Measurements from ENCODE around the gene C4BPA. TPM values are rescaled to one million over a fixed set of nuclear protein-coding genes. Genes with fewer than 3 reads are reported as not detected.

C4BPA gene
- total and polyA plus RNA-seq, 2 of the 4 experiments (the other 2 are of a cell fraction): not detected

GRCh38 chr1:207064561-207064960, 39.5 kb upstream of the C4BPA start:
- intact Hi-C loops (cut with micrococcal nuclease): no loop called here
- Histone ChIP-seq H3K56ac (ENCODE audit: extremely low read depth, insufficient read depth, low read length) (no peak overlapping the region), H4K20me1 (ENCODE audit: insufficient read depth, low read length) (no peaks in the 10 kb centered on the region), H3K9me3 (ENCODE audit: control insufficient read depth, insufficient read depth, low read length) (no peaks in the 10 kb centered on the region), H3K27ac (ENCODE audit: insufficient read depth, low read length) (no peak overlapping the region), H2AFZ (replicated peaks; ENCODE audit: low read length, poor library complexity) (no peak overlapping the region), H3K36me3 (ENCODE audit: control insufficient read depth, insufficient read depth, low read length) (no peaks in the 10 kb centered on the region), H3K18ac (ENCODE audit: low read depth, low read length) (no peak overlapping the region), H2BK5ac (ENCODE audit: low read depth, low read length, poor library complexity, severe bottlenecking) (no peak overlapping the region), H3K4me1 (ENCODE audit: control insufficient read depth, insufficient read depth, low read length) (no peaks in the 10 kb centered on the region), H2AK5ac (ENCODE audit: low read depth, low read length) (no peak overlapping the region), H3K79me1 (ENCODE audit: low read depth in 1 of 2, low read length in 2 of 2) (no peaks in the 10 kb centered on the region), H3K4me3 (ENCODE audit: insufficient read depth, low read depth, low read length) (no peak overlapping the region), H3K4ac (ENCODE audit: low read depth, low read length) (no peak overlapping the region), H3K27me3 (ENCODE audit: control insufficient read depth, insufficient read depth, low read length) (no peaks in the 10 kb centered on the region), H4K5ac (ENCODE audit: low read depth, low read length) (no peak overlapping the region), H3K9me1 (ENCODE audit: insufficient read depth, low read length) (no peaks in the 10 kb centered on the region; the same call in 1 of the 2 replicates), H3K9ac (ENCODE audit: low read depth, low read length) (no peak overlapping the region), H4K8ac (ENCODE audit: low read depth in 2 of 2, low read length in 2 of 2) (no peak overlapping the region), H2BK120ac (ENCODE audit: low read depth, low read length) (no peak overlapping the region), H3K14ac (replicated peaks; ENCODE audit: low read depth, low read length) (no peak overlapping the region), H2BK15ac (ENCODE audit: low read depth, low read length) (no peak overlapping the region), H3K4me2 (ENCODE audit: low read depth, low read length) (no peak overlapping the region), H4K91ac (ENCODE audit: insufficient read depth, low read depth, low read length) (no peak overlapping the region), H2AK9ac (replicated peaks; ENCODE audit: low read depth, low read length, poor library complexity) (no peak overlapping the region), H3K23ac (ENCODE audit: low read depth, low read length) (no peak overlapping the region), H2BK20ac (ENCODE audit: low read depth, low read length) (no peak overlapping the region)
- no TSS peak for BruUV-seq (replicated peaks)
- DNase-seq (no peak), ATAC-seq (ENCODE audit: low read depth) (no peak)
- TF ChIP-seq USF2 (IDR thresholded peaks at IDR 0.05; ENCODE audit: low read depth, low read length) (no peak), MAZ (IDR thresholded peaks at IDR 0.05; ENCODE audit: borderline replicate concordance, low read depth, low read length) (no peak), CHD1 (IDR thresholded peaks at IDR 0.05; ENCODE audit: low read depth, low read length) (no peak), MXI1 (IDR thresholded peaks at IDR 0.05; ENCODE audit: borderline replicate concordance, low read depth, low read length) (no peak), CEBPB (IDR thresholded peaks at IDR 0.05; ENCODE audit: low read depth, low read length) (no peak), SMC3 (IDR thresholded peaks at IDR 0.05; ENCODE audit: low read depth, low read length) (no peak), ELK1 (IDR thresholded peaks at IDR 0.05; ENCODE audit: borderline replicate concordance, low read depth, low read length) (no peak), RCOR1 (IDR thresholded peaks at IDR 0.05; ENCODE audit: insufficient replicate concordance, low read length) (no peak), RFX5 (IDR thresholded peaks at IDR 0.05; ENCODE audit: low read depth, low read length) (no peak), RAD21 (IDR thresholded peaks at IDR 0.05; ENCODE audit: low read length) (no peak), CTCF (conservative IDR thresholded peaks at IDR 0.05; ENCODE audit: low read depth, low read length) (no peak), NFE2L2 (IDR thresholded peaks at IDR 0.05; ENCODE audit: low read depth, low read length) (no peak), BHLHE40 (IDR thresholded peaks at IDR 0.05; ENCODE audit: low read depth, low read length) (no peak), MAFK (IDR thresholded peaks at IDR 0.05; ENCODE audit: low read depth, low read length) (no peak), FOS (IDR thresholded peaks at IDR 0.05; ENCODE audit: low read depth, low read length) (no peak)
- dilution Hi-C loops (cut with HindIII; ENCODE audit: low sequenced_read_pairs, unreplicated experiment): no loop called here
- 83% methylated on average over 1 of the region's 8 CpGs; no CpG with 5 or more reads in 1 of the 2 experiments for WGBS, 2 experiments (ENCODE audit: extremely low coverage in 2 of 2, insufficient read length in 1 of 2)
- ChIA-PET POLR2A (ENCODE audit: unreplicated experiment) (no interaction called here), CTCF (no interaction called here)
- in situ Hi-C loops (cut with MboI; ENCODE audit: low sequenced_read_pairs): no loop called here

Data from IMR-90 (cell line).